ENCODE measurements around the gene MADCAM1.

Gene MADCAM1

DNA sequence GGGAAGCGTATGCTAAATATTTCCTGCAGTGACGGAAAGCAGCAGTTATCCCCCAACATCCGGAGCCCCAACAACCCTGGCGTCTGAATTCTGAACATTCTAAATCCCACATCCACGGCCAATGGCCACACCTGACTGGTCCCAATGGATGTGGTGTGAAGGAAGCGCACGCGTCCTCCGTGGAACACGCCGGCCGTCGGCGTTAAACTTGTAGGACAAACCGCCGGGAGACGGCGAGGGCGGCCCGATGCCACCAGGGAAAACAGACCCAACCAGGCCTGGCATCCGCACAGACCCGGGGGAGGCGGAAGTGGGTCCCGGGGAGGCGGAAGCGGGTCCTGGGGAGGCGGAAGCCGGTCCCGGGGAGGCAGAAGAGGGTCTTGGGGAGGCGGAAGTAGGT lies 38.6 kb upstream of the MADCAM1 start:
- H3K79me2 ChIP-seq (ENCODE audit: insufficient read depth, low read length), result no peaks in the 10 kb centered on the region
- no peaks in the 10 kb centered on the region for H4K20me1 ChIP-seq (ENCODE audit: insufficient read depth, low read length, poor library complexity, severe bottlenecking)
- H3K9ac ChIP-seq (ENCODE audit: low read depth, low read length, poor library complexity, severe bottlenecking), result no peak overlapping the region
- no peaks in the 10 kb centered on the region for H3K27me3 ChIP-seq (ENCODE audit: insufficient read depth, low read length, poor library complexity, severe bottlenecking)
- H3K9me3 ChIP-seq (ENCODE audit: insufficient read depth, low read depth, low read length), result peaks cover 20% of the 10 kb centered on the region; the same call in 1 of the 2 replicates
- no peaks in the 10 kb centered on the region for H3K9me2 ChIP-seq (replicated peaks; ENCODE audit: low read depth, low read length)
- no peak for TF ChIP-seq EZH2phosphoT487 (IDR thresholded peaks at IDR 0.05; ENCODE audit: borderline replicate concordance)
- TF ChIP-seq, protein P1, sequence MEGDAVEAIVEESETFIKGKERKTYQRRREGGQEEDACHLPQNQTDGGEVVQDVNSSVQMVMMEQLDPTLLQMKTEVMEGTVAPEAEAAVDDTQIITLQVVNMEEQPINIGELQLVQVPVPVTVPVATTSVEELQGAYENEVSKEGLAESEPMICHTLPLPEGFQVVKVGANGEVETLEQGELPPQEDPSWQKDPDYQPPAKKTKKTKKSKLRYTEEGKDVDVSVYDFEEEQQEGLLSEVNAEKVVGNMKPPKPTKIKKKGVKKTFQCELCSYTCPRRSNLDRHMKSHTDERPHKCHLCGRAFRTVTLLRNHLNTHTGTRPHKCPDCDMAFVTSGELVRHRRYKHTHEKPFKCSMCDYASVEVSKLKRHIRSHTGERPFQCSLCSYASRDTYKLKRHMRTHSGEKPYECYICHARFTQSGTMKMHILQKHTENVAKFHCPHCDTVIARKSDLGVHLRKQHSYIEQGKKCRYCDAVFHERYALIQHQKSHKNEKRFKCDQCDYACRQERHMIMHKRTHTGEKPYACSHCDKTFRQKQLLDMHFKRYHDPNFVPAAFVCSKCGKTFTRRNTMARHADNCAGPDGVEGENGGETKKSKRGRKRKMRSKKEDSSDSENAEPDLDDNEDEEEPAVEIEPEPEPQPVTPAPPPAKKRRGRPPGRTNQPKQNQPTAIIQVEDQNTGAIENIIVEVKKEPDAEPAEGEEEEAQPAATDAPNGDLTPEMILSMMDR (conservative IDR thresholded peaks at IDR 0.05; ENCODE audit: low read length), result no peak
- no peak overlapping the region for H3K4me2 ChIP-seq (ENCODE audit: low read depth, low read length, poor library complexity, severe bottlenecking)
- no peak overlapping the region for H3K4me3 ChIP-seq (ENCODE audit: low read length, poor library complexity, severe bottlenecking)
- H3F3A ChIP-seq (ENCODE audit: low read depth), result no peaks in the 10 kb centered on the region
- no peaks in the 10 kb centered on the region for H3K36me3 ChIP-seq (ENCODE audit: insufficient read depth, low read length)
- no peaks in the 10 kb centered on the region for H3K4me1 ChIP-seq (ENCODE audit: insufficient read depth, low read length, poor library complexity, severe bottlenecking)
- no peak overlapping the region for H2AFZ ChIP-seq (ENCODE audit: low read length)

DNA sequence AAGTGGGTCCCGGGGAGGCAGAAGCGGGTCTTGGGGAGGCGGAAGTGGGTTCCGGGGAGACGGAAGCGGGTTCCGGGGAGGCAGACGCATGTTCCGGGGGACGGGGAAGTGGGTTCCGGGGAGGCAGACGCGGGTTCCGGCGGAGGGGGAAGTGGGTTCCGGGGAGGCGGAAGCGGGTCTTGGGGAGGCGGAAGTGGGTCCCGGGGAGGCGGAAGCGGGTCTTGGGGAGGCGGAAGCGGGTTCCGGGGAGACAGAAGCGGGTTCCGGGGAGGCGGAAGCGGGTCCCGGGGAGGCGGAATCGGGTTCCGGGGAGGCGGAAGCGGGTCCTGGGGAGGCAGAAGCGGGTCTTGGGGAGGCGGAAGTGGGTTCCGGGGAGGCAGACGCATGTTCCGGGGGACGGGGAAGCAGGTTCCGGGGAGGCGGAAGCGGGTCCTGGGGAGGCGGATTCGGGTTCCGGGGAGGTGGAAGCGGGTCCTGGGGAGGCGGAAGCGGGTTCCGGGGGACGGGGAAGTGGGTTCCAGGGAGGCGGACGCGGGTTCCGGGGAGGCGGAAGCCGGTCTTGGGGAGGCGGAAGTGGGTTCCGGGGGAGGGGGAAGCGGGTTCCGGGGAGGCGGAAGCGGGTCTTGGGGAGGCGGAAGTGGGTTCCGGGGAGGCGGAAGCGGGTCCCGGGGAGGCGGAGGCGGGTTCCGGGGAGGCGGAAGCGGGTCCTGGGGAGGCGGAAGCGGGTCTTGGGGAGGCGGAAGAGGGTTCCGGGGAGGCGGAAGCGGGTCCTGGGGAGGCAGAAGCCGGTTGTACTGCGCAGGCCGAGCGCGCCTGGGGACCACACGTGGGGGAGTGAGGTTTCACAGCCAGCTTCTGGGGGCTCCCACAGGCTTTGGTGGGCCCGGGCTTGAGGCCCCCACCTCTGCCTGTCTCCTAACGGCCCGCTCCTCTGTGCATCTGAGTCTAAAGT lies 37.9 kb upstream of the MADCAM1 start:
- H3F3A ChIP-seq (ENCODE audit: low read depth), result no peaks in the 10 kb centered on the region
- H3K36me3 ChIP-seq (ENCODE audit: insufficient read depth, low read length), result no peaks in the 10 kb centered on the region
- H3K9me2 ChIP-seq (replicated peaks; ENCODE audit: low read depth, low read length), result no peaks in the 10 kb centered on the region
- H4K20me1 ChIP-seq (ENCODE audit: insufficient read depth, low read length, poor library complexity, severe bottlenecking), result no peaks in the 10 kb centered on the region
- H3K4me3 ChIP-seq (ENCODE audit: low read length, poor library complexity, severe bottlenecking), result no peak overlapping the region
- peaks cover 16% of the 10 kb centered on the region; the same call in 1 of the 2 replicates for H3K9me3 ChIP-seq (ENCODE audit: insufficient read depth, low read depth, low read length)
- no peaks in the 10 kb centered on the region for H3K79me2 ChIP-seq (ENCODE audit: insufficient read depth, low read length)
- H3K4me1 ChIP-seq (ENCODE audit: insufficient read depth, low read length, poor library complexity, severe bottlenecking), result no peaks in the 10 kb centered on the region
- no peak overlapping the region for H3K4me2 ChIP-seq (ENCODE audit: low read depth, low read length, poor library complexity, severe bottlenecking)
- H2AFZ ChIP-seq (ENCODE audit: low read length), result no peak overlapping the region
- no peaks in the 10 kb centered on the region for H3K27me3 ChIP-seq (ENCODE audit: insufficient read depth, low read length, poor library complexity, severe bottlenecking)
- H3K9ac ChIP-seq (ENCODE audit: low read depth, low read length, poor library complexity, severe bottlenecking), result no peak overlapping the region
- TF ChIP-seq, protein P1 (conservative IDR thresholded peaks at IDR 0.05; ENCODE audit: low read length), result no peak
- no peak for TF ChIP-seq EZH2phosphoT487 (IDR thresholded peaks at IDR 0.05; ENCODE audit: borderline replicate concordance)

DNA sequence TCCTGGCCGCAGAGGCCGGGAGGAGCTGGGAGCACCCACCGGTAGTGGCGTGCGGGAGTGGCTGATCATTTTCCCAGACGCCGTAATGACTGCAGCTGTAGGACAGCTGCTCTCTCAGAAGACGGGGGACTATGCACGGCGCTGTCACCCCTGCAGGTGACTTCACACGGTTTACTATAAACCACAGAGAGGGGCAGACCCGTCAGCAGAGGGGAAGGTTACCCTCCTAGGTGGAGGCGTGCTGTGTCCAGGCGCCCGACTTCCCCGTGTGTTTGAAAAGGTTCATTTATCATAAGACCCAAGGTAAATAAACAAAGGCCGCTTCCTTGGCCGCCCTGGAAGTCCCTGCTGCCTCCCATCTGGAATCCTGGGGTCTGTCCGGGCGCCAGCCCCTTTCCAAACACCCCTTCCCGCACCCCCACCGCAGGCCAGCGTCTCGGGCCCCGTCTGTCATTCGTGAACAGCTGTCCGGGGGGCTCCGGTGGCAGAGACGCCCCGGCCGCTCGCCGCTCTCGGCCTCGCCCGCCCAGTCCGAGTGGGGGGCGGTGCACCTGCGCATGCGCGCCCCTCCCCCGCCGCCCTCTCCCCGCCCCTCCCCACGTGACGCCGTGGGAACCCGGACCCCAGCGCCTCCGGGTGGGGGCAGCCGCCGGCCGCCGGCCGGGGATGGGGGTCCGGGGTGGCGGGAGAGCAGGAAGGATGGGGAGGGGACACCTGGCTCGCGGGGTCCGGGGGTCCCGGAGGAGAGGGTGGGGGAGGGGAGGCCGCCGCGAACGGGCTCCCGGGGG lies 36.4 kb upstream of the MADCAM1 start:
- Histone ChIP-seq H3K79me2 (ENCODE audit: insufficient read depth, low read length) (no peaks in the 10 kb centered on the region), H3K4me3 (ENCODE audit: low read length, poor library complexity, severe bottlenecking) (no peak overlapping the region), H4K20me1 (ENCODE audit: insufficient read depth, low read length, poor library complexity, severe bottlenecking) (no peaks in the 10 kb centered on the region), H3K9me3 (ENCODE audit: insufficient read depth, low read depth, low read length) (peaks cover 10% of the 10 kb centered on the region; the same call in 1 of the 2 replicates), H3K4me1 (ENCODE audit: insufficient read depth, low read length, poor library complexity, severe bottlenecking) (no peaks in the 10 kb centered on the region), H3K36me3 (ENCODE audit: insufficient read depth, low read length) (no peaks in the 10 kb centered on the region), H2AFZ (ENCODE audit: low read length) (no peak overlapping the region), H3K4me2 (ENCODE audit: low read depth, low read length, poor library complexity, severe bottlenecking) (no peak overlapping the region), H3K9ac (ENCODE audit: low read depth, low read length, poor library complexity, severe bottlenecking) (no peak overlapping the region), H3K9me2 (replicated peaks; ENCODE audit: low read depth, low read length) (no peaks in the 10 kb centered on the region), H3K27me3 (ENCODE audit: insufficient read depth, low read length, poor library complexity, severe bottlenecking) (no peaks in the 10 kb centered on the region), H3F3A (ENCODE audit: low read depth) (no peaks in the 10 kb centered on the region)
- TF ChIP-seq, protein P1 (conservative IDR thresholded peaks at IDR 0.05; ENCODE audit: low read length), result no peak
- no peak for TF ChIP-seq EZH2phosphoT487 (IDR thresholded peaks at IDR 0.05; ENCODE audit: borderline replicate concordance)
